Panc1 (cell line): ENCODE data around the gene MTF1. TPM values are rescaled to one million over a fixed set of nuclear protein-coding genes. Genes with fewer than 3 reads are reported as not detected.

Source experiments
- ATAC-seq: fragments of 200-7000 bp; cut with Tn5 transposase; 2 replicates; pipeline ENCODE4 v1.9.1; 2020; ENCODE audit warnings: mild to moderate bottlenecking, moderate library complexity
- BruUV-seq: library from RNA; stranded (reverse); fragments of 400-500 nt; replicated peaks from 2 replicates; lab custom pipeline; 2021; lab: Mats Ljungman, UMichigan
- CTCF ChIA-PET: fragments of 300-600 bp; sonication (Branson Sonifier 250); formaldehyde crosslinking; loops from one replicate; lab custom pipeline; 2022; ENCODE audit warnings: antibody characterized with exemption; lab: Charles Lee
- POLR2A ChIA-PET: fragments of 300-600 bp; sonication (Branson Sonifier 250); formaldehyde crosslinking; loops from one replicate; lab custom pipeline; 2022; ENCODE audit warnings: antibody characterized with exemption; lab: Charles Lee
- DNase-seq: peaks from one replicate; pipeline ENCODE4 v3.0.0-alpha.2; 2010; ENCODE audit warnings: low read depth, low spot score
- H3K27ac ChIP-seq: 2 replicates; pipeline ENCODE4 v1.5.1; 2011; ENCODE audit warnings: mild to moderate bottlenecking, low read length, inconsistent platforms
- H3K27me3 ChIP-seq: fragments of 200-500 bp; sonication (Bioruptor generic); 2 replicates; pipeline ENCODE4 v1.6.0; 2014; ENCODE audit warnings: low read length, inconsistent platforms; ENCODE audit not compliant: control insufficient read depth, insufficient read depth
- H3K36me3 ChIP-seq: fragments of 200-500 bp; sonication (Bioruptor generic); 2 replicates; pipeline ENCODE4 v1.5.1; 2014; ENCODE audit warnings: inconsistent platforms, mild to moderate bottlenecking, low read length, moderate library complexity; ENCODE audit not compliant: control insufficient read depth, insufficient read depth
- H3K4me1 ChIP-seq: 2 replicates; pipeline ENCODE4 v1.5.1; 2011; ENCODE audit warnings: inconsistent platforms, mild to moderate bottlenecking, low read length, moderate library complexity; ENCODE audit not compliant: control insufficient read depth, insufficient read depth
- H3K4me3 ChIP-seq, 2 experiments: 2 replicates each; pipeline ENCODE4 v1.5.1; 2011 to 2012; ENCODE audit warnings: low read depth in 2 of 2, low read length in 2 of 2, mild to moderate bottlenecking in 2 of 2, inconsistent platforms in 1 of 2, moderate library complexity in 1 of 2
- H3K9me3 ChIP-seq: fragments of 200-500 bp; sonication (Bioruptor generic); 2 replicates; pipeline ENCODE4 v1.5.1; 2014; ENCODE audit warnings: low read depth, mild to moderate bottlenecking, inconsistent platforms, low read length, moderate library complexity; ENCODE audit not compliant: control insufficient read depth, insufficient read depth
- CTCF ChIP-seq: fragments of 450-650 bp; IDR thresholded peaks from 2 replicates; pipeline ENCODE4 v1.5.1; 2017; ENCODE audit warnings: mild to moderate bottlenecking
- POLR2AphosphoS5 ChIP-seq: IDR thresholded peaks from 2 replicates; pipeline ENCODE4 v1.6.1; 2012; ENCODE audit warnings: mild to moderate bottlenecking, low read depth, low read length, moderate library complexity
- REST ChIP-seq, 2 experiments: IDR thresholded peaks; 2 replicates each; pipeline ENCODE4 v1.6.1; 2011 to 2012; ENCODE audit warnings: low read depth in 2 of 2, control low read depth in 1 of 2, low read length in 1 of 2, mild to moderate bottlenecking in 1 of 2, moderate library complexity in 1 of 2; ENCODE audit not compliant: insufficient read depth in 1 of 2
- SIN3A ChIP-seq: IDR thresholded peaks from 2 replicates; pipeline ENCODE4 v1.6.1; 2012; ENCODE audit warnings: low read depth, mild to moderate bottlenecking, low read length, moderate library complexity, borderline replicate concordance; ENCODE audit not compliant: insufficient read depth
- TCF7L2 ChIP-seq: IDR thresholded peaks from 2 replicates; pipeline ENCODE4 v1.6.1; 2011; ENCODE audit warnings: mild to moderate bottlenecking, low read depth, low read length, inconsistent platforms
- in situ Hi-C: cut with HindIII; loops from 2 replicates; pipeline ENCODE4 v1.10.0; 2016; ENCODE audit warnings: low sequenced_read_pairs, low pct_unique_long_range_greater_than_20kb
- intact Hi-C: fragments of 100-400 bp; cut with micrococcal nuclease; formaldehyde crosslinking; loops from one replicate; pipeline ENCODE4 v1.10.0; 2022; ENCODE audit not compliant: unreplicated experiment
- total RNA-seq: library from RNA; stranded (reverse); gene quantifications from one replicate; pipeline ENCODE4 v1.2.1, GENCODE V29; 2021; ENCODE audit not compliant: unreplicated experiment

The MTF1 gene
- total RNA-seq, 1 experiment from 2014 or later: 26.2 TPM

- no peaks in the 10 kb centered on the region for H3K36me3 ChIP-seq
- POLR2A ChIA-PET: no interaction called here
- 0 out of 2 replicates have a peak, but pooled peaks cover 2% of the 10 kb centered on the region for H3K4me1 ChIP-seq
- BruUV-seq: no TSS peak
- H3K27me3 ChIP-seq: no peaks in the 10 kb centered on the region
- CTCF ChIA-PET: no interaction called here
- peak overlapping the region; percentile 54 to 60 for H3K4me3 ChIP-seq
- in situ Hi-C loops: no loop called here
- no peaks in the 10 kb centered on the region for H3K9me3 ChIP-seq
- ATAC-seq (peak; percentile 75), DNase-seq (no peak)
- intact Hi-C loops: no loop called here
- TF ChIP-seq REST (IDR thresholded peaks at IDR 0.05; ENCODE audit: insufficient read depth in 1 of 2, low read depth in 2 of 2, low read length in 1 of 2) (no peak), CTCF (no peak), TCF7L2 (no peak), SIN3A (no peak), POLR2AphosphoS5 (no peak)
- no peak overlapping the region for H3K27ac ChIP-seq
These were observed 64.7 kb downstream of the MTF1 start for GRCh38 chr1:37794372-37795339.

GRCh38 chr1:37793773-37794371 lies 65.5 kb downstream of the MTF1 start, which contains the start of gene MANEAL:
TSS of gene MANEAL (plus strand) at chr1:37793847. CDS start at chr1:37794183, 336 bp downstream.
- intact Hi-C loops (no loop called here), in situ Hi-C loops (no loop called here)
- Histone ChIP-seq H3K4me1 (0 out of 2 replicates have a peak, but pooled peaks cover 2% of the 10 kb centered on the region), H3K27me3 (no peaks in the 10 kb centered on the region), H3K27ac (no peak within 1 kb of the TSS), H3K4me3 (peak within 1 kb of the TSS; percentile 54 to 60), H3K9me3 (no peaks in the 10 kb centered on the region), H3K36me3 (no peaks in the 10 kb centered on the region)
- no peak for TF ChIP-seq TCF7L2
- TF ChIP-seq POLR2AphosphoS5: peak; percentile 43; the same call in 1 of the 2 replicates
- no peak for TF ChIP-seq CTCF
- 0 out of 2 replicates have a peak, but pooled peaks have one; percentile 41 for TF ChIP-seq SIN3A
- TF ChIP-seq REST (IDR thresholded peaks at IDR 0.05; ENCODE audit: insufficient read depth in 1 of 2, low read depth in 2 of 2, low read length in 1 of 2): peak in 1 of 2 experiments; percentile 48; a peak in 1 of 4 replicates
- ATAC-seq (peak; percentile 88), DNase-seq (no peak)
- ChIA-PET POLR2A (no interaction called here), CTCF (no interaction called here)
- BruUV-seq: no TSS peak
